Calu3 (cell line): ENCODE measurements around the gene ZSCAN5C. TPM values are rescaled to one million over a fixed set of nuclear protein-coding genes. Genes with fewer than 3 reads are reported as not detected.

ENCODE experiments used
- Bru-seq: library from RNA; stranded (reverse); fragments of 400-500 nt; gene quantifications from one replicate; lab custom pipeline; 2021; lab: Mats Ljungman, UMichigan
- BruChase-seq, 2 experiments: library from RNA; stranded (reverse); fragments of 400-500 nt; gene quantifications; one replicate each; lab custom pipeline; 2021; lab: Mats Ljungman, UMichigan
- BruUV-seq: library from RNA; stranded (reverse); fragments of 400-500 nt; replicated peaks from 2 replicates; lab custom pipeline; 2021; lab: Mats Ljungman, UMichigan
- CTCF ChIA-PET: fragments of 300-600 bp; sonication (Branson Sonifier 250); formaldehyde crosslinking; loops from one replicate; lab custom pipeline; 2022; ENCODE audit warnings: antibody characterized with exemption; lab: Charles Lee
- DNase-seq: peaks from one replicate; pipeline ENCODE4 v3.0.0; 2022
- H3K27ac Mint-ChIP-seq: one replicate; pipeline ENCODE4 v1.8.0; 2022; ENCODE audit warnings: mixed read lengths; ENCODE audit not compliant: unreplicated experiment
- H3K27me3 Mint-ChIP-seq: one replicate; pipeline ENCODE4 v1.8.0; 2022; ENCODE audit warnings: mixed read lengths; ENCODE audit not compliant: unreplicated experiment
- H3K36me3 Mint-ChIP-seq: one replicate; pipeline ENCODE4 v1.8.0; 2022; ENCODE audit warnings: mild to moderate bottlenecking, moderate library complexity, mixed read lengths; ENCODE audit not compliant: insufficient read depth, unreplicated experiment
- H3K4me1 Mint-ChIP-seq: one replicate; pipeline ENCODE4 v1.8.0; 2022; ENCODE audit warnings: mild to moderate bottlenecking, low read depth, mixed read lengths; ENCODE audit not compliant: unreplicated experiment
- H3K4me3 Mint-ChIP-seq: one replicate; pipeline ENCODE4 v1.8.0; 2022; ENCODE audit warnings: mild to moderate bottlenecking, low read depth, moderate library complexity, mixed read lengths; ENCODE audit not compliant: unreplicated experiment
- H3K9me3 Mint-ChIP-seq: one replicate; pipeline ENCODE4 v1.8.0; 2022; ENCODE audit warnings: low read depth, mixed read lengths; ENCODE audit not compliant: unreplicated experiment
- intact Hi-C: fragments of 100-400 bp; cut with micrococcal nuclease; formaldehyde crosslinking; loops from one replicate; pipeline ENCODE4 v1.10.0; 2022; ENCODE audit not compliant: unreplicated experiment
- long read RNA-seq: library from polyadenylated mRNA; stranded (forward); transcript quantifications from one replicate; pipeline ENCODE4 v2.0.0, GENCODE V29; 2022
- total RNA-seq: library from RNA; stranded (reverse); gene quantifications from 2 replicates; pipeline ENCODE4 v1.2.3, GENCODE V29; 2022
- TF ChIP-seq, protein P1 (sequence below): fragments of 200-600 bp; IDR thresholded peaks from one replicate; pipeline ENCODE4 v1.8.0; 2022; ENCODE audit warnings: antibody characterized with exemption; ENCODE audit not compliant: unreplicated experiment

The ZSCAN5C gene, protein sequence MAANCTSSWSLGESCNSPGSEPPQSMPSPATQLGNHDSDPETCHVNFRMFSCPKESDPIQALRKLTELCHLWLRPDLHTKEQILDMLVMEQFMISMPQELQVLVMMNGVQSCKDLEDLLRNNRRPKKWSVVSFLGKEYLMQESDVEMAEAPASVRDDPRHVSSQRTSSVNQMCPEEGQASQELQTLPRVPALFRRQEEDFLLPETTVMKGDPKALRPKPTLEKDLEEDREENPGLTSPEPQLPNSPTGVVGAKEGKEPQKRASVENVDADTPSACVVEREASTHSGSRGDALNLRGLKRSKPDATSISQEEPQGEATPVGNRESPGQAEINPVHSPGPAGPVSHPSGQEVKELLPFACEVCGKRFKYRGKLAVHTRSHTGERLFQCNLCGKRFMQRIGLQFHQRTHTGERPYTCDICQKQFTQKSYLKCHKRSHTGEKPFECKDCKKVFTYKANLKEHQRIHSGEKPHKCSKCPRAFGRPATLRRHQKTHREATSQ
- total RNA-seq: not detected in 2 replicates
- not detected for Bru-seq, nascent RNA
- not detected for BruChase-seq, experiment 1, labeled RNA remaining after a 6-hour chase
- BruChase-seq, experiment 2, labeled RNA remaining after a 2-hour chase: not detected
- long read RNA-seq: 0 reads

DNA sequence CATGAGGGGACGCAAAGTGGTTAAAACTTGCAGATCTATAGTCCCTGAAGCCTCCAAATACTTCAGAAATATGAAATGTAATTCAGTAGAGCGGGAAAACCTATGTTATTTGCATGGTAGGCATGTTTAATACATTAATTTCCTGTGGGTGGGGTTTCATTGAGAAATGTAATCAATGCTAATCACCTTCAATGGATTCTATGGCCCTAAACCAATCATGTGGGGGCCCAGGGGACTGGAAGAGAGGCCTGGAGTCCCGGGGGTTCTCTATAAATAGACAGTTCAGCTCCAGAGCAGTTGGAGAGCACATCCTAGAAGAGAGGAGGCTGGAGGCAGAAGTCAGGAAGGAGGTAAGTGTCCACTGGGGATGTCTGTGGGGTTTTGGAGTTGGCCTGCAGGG, at the start of gene ZSCAN5C:
Gene ZSCAN5C (plus strand): TSS at position 301 of the 400 bp plus-strand sequence. CDS start 3,641 bp downstream, outside the sequence.
- TF ChIP-seq, protein P1, sequence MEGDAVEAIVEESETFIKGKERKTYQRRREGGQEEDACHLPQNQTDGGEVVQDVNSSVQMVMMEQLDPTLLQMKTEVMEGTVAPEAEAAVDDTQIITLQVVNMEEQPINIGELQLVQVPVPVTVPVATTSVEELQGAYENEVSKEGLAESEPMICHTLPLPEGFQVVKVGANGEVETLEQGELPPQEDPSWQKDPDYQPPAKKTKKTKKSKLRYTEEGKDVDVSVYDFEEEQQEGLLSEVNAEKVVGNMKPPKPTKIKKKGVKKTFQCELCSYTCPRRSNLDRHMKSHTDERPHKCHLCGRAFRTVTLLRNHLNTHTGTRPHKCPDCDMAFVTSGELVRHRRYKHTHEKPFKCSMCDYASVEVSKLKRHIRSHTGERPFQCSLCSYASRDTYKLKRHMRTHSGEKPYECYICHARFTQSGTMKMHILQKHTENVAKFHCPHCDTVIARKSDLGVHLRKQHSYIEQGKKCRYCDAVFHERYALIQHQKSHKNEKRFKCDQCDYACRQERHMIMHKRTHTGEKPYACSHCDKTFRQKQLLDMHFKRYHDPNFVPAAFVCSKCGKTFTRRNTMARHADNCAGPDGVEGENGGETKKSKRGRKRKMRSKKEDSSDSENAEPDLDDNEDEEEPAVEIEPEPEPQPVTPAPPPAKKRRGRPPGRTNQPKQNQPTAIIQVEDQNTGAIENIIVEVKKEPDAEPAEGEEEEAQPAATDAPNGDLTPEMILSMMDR: no peak
- no peak for DNase-seq
- Mint-ChIP-seq H3K9me3 (peaks cover 3% of the 10 kb centered on the region), H3K27me3 (peaks cover 41% of the 10 kb centered on the region), H3K4me3 (no peak within 1 kb of the TSS), H3K36me3 (no peaks in the 10 kb centered on the region), H3K27ac (no peak within 1 kb of the TSS), H3K4me1 (no peaks in the 10 kb centered on the region)
- CTCF ChIA-PET: no interaction called here
- intact Hi-C loops: no loop called here
- no TSS peak for BruUV-seq

DNA sequence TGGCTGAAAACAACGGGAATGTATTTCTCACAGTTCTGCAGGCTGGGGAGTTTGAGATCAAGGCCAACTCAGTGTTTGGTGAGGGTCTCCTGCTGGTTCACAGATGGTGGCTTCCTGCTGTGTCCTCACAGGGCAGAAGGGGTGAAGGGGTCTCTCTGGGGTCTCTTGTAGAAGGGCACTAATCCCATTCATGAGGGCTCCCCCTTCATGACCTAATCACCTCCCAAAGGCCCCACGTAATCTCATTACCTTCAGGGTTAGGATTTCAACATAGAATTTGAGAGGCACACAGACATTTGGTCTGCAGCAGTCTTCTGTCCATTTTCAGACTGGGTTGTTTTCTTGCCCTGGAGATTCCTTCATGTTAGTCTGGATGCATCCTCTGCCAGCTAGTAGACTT, 49.4 kb upstream of the ZSCAN5C start:
- H3K4me1 Mint-ChIP-seq: no peaks in the 10 kb centered on the region
- CTCF ChIA-PET: interaction anchor here (0.6 to 1.2 kb wide), 2 partner anchors 10 to 11 kb away, joined by 3 to 4 read pairs; partner anchors contain the start of gene ZNF444
- BruUV-seq: no TSS peak
- H3K27ac Mint-ChIP-seq: no peak overlapping the region
- H3K27me3 Mint-ChIP-seq: no peaks in the 10 kb centered on the region
- no peaks in the 10 kb centered on the region for H3K9me3 Mint-ChIP-seq
- intact Hi-C loops: no loop called here
- H3K36me3 Mint-ChIP-seq: peaks cover 43% of the 10 kb centered on the region
- no peak for DNase-seq
- no peak overlapping the region for H3K4me3 Mint-ChIP-seq
- TF ChIP-seq, protein P1: no peak

DNA sequence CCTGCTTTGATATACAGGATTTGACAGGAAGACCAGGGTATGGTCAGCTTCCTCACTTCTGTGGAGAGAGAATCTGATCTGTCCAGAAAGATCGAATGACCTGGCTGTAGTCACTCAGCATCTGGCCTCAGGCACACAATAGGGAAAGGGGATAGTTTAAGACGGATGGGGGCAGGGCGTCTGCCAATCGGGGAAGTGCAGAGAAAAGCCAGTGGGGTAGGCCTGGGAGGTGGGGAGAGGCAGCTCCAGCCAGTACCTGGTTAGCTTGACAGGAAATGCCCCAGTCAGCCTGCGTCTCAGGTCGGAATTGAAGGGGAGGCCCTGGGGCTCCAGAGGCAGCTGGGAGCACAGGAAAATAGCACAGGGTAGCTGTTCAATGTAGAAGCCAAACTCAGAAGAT, 48.6 kb upstream of the ZSCAN5C start:
- no peak overlapping the region for H3K4me3 Mint-ChIP-seq
- H3K36me3 Mint-ChIP-seq: peaks cover 42% of the 10 kb centered on the region
- CTCF ChIA-PET: no interaction called here
- TF ChIP-seq, protein P1: no peak
- no peak overlapping the region for H3K27ac Mint-ChIP-seq
- H3K4me1 Mint-ChIP-seq: no peaks in the 10 kb centered on the region
- DNase-seq: no peak
- H3K27me3 Mint-ChIP-seq: no peaks in the 10 kb centered on the region
- H3K9me3 Mint-ChIP-seq: no peaks in the 10 kb centered on the region
- intact Hi-C loops: no loop called here
- no TSS peak for BruUV-seq

DNA sequence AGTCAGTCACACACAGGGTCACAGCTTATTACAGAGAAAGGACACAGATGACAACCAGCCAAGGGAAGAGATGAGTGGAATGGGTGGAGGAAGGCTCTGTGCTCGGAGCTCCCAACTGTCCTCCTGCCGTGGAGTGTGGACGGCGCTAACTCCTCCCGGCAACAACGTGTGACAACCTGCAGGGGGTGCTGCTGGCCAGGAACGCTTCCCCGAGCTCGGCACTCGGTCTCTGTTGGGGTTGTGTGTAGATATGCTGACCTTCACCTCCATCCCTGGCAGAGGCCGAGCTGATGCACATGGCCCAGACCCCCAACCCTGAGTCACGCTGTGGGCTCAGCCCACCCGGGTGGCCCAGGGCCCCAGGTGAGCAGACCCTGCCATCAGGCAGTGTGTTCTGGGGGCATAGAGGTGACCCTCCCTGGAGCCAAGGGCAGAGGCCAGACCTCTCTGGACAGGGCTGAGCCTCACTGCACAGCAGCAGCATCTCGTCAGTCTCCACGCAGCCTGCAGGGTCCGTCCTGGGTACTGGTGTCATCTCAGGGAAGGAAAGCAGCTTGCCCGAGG, 46.9 kb upstream of the ZSCAN5C start:
- DNase-seq: no peak
- Mint-ChIP-seq H3K27ac (no peak overlapping the region), H3K27me3 (no peaks in the 10 kb centered on the region), H3K4me3 (no peak overlapping the region), H3K36me3 (peaks cover 43% of the 10 kb centered on the region), H3K4me1 (no peaks in the 10 kb centered on the region), H3K9me3 (peaks cover 3% of the 10 kb centered on the region)
- BruUV-seq: no TSS peak
- TF ChIP-seq, protein P1: peak; percentile 30
- CTCF ChIA-PET: interaction anchor here (0.6 to 1.3 kb wide), 4 partner anchors 10 to 178 kb away, joined by 3 to 5 read pairs (median 4); no protein-coding TSS in a partner anchor
- intact Hi-C loops: no loop called here
